Heart left ventricle (tissue), 13 donors: ENCODE data around the gene SPON2.

Experiments used
- POLR2A ChIP-seq, 2 donors: fragments of 450-650 bp; IDR thresholded peaks; one replicate each; pipeline ENCODE4 v1.6.1; 2017; ENCODE audit warnings: antibody characterized with exemption in 2 of 2, mild to moderate bottlenecking in 2 of 2, moderate library complexity in 2 of 2
- TF ChIP-seq, protein P1 (sequence below), 12 donors: fragments of 200-600 bp; sonication (generic) in 4 of 12; IDR thresholded peaks; one replicate each; pipeline versions ENCODE4 v1.5.0 to v1.8.0; 2018 to 2022; ENCODE audit warnings: antibody characterized with exemption in 12 of 12, mild to moderate bottlenecking in 5 of 12
- donor health status: ischemic (EF 13 %, LVEDD 7.1; RV severe dilation, severe dysfunction).
- donor health status: DM: no; HTN: yes; CAD: no.
- donor health status: DM: no; HTN: no; CAD: no.
- donor health status: ischemic (EF 25% LVEDD 6.9; RV normal size, moderate dysfunction).
- donor health status: ischemic (EF 25% LVEDD 5.7; RV mildly dilated, moderate dysfunction).
- donor health status: ischemic (EF 35%, LVEDD 5.7; RV mildly dilated, moderate dysfunction).
- donor health status: nonischemic (EF 11% LVEDD 7.7; RV severe dilation, severe dysfunction).
- donor health status: DM: yes; HTN: yes; CAD: no.
- donor health status: PGD.
- donor health status: ischemic (EF 29% LVEDD 5.4; RV normal size, mild dysfunction).
- donor health status: nonischemic (EF 23%, LVEDD 6.1; RV moderate dilation, normal function).

- no peak for TF ChIP-seq POLR2A (IDR thresholded peaks at IDR 0.05)
- TF ChIP-seq, protein P1, sequence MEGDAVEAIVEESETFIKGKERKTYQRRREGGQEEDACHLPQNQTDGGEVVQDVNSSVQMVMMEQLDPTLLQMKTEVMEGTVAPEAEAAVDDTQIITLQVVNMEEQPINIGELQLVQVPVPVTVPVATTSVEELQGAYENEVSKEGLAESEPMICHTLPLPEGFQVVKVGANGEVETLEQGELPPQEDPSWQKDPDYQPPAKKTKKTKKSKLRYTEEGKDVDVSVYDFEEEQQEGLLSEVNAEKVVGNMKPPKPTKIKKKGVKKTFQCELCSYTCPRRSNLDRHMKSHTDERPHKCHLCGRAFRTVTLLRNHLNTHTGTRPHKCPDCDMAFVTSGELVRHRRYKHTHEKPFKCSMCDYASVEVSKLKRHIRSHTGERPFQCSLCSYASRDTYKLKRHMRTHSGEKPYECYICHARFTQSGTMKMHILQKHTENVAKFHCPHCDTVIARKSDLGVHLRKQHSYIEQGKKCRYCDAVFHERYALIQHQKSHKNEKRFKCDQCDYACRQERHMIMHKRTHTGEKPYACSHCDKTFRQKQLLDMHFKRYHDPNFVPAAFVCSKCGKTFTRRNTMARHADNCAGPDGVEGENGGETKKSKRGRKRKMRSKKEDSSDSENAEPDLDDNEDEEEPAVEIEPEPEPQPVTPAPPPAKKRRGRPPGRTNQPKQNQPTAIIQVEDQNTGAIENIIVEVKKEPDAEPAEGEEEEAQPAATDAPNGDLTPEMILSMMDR (IDR thresholded peaks at IDR 0.05): no peak
Measured at GRCh38 chr4:1204828-1205585, 32.6 kb upstream of the SPON2 start.
